Activated CD4-positive, alpha-beta T cell treated with anti-CD3 and anti-CD28 coated beads for 48 hours (primary cell): ENCODE results near the gene MED27.
A peak's percentile ranks its signal among the peaks of the same experiment; 100 is the strongest.

Experiments
- DNase-seq: peaks from one replicate; pipeline ENCODE4 v3.0.0-alpha.2; 2020

The MED27 gene

DNA sequence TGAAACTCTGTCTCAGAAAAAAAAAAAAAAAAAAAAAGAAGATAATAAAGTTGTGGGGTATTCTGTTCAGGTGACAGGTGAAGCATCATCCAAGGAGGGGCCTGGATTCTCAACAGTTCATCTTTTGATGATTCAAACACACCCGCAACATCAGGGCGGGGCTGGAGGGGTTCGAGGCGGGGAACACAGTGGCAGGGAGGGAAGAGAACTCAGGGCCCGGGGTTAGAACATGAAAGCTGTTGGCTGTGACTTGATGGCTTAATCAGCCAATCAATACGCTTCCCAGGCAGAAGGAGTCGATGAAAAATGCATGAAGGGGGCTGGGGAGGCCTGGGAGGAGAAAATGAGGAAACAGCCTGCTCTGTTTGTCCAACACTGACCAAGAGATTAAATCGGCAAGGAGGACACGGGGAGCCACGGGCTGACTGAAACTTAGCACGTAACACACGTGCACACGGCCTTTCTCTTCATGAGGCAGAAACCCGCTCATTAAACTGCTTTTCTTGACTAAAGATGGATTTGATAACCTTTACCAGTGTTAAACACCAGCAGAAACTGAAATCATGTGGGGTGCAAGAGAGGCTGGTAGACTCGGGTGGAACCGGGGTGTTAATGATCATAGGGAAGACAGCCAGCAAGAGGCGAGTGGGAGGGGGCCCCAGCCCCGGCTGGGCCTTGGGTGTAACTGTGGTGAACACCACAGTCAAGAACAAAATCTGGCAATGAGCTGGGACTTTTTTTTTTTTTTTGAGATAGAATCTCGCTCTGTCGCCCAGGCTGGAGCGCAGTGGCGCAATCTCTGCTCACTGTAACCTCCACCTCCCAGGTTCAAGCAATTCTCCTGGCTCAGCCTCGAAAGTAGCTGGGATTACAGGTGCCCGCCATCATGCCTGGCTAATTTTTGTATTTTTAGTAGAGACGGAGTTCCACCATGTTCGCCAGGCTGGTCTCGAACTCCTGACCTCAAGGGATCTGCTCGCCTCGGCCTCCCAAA, 234.1 kb downstream of the MED27 start:
- peak; percentile 40 for DNase-seq

DNA sequence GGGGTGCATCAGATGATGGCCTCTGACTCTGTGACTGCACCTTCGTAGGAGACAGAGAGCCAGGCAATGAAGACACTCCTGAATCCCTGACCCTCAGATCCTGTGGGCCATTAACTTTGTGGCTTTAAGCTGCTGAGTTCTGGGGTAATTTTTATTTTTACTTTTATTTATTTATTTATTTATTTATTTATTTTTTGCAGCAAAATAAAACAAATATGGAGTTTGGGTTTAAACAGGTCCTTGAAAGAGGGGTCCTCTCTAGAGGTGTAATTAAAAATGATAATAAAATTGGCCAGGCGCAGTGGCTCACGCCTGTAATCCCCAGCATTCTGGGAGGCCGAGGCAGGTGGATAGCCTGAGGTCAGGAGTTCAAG, 234.9 kb downstream of the MED27 start:
- no peak for DNase-seq

DNA sequence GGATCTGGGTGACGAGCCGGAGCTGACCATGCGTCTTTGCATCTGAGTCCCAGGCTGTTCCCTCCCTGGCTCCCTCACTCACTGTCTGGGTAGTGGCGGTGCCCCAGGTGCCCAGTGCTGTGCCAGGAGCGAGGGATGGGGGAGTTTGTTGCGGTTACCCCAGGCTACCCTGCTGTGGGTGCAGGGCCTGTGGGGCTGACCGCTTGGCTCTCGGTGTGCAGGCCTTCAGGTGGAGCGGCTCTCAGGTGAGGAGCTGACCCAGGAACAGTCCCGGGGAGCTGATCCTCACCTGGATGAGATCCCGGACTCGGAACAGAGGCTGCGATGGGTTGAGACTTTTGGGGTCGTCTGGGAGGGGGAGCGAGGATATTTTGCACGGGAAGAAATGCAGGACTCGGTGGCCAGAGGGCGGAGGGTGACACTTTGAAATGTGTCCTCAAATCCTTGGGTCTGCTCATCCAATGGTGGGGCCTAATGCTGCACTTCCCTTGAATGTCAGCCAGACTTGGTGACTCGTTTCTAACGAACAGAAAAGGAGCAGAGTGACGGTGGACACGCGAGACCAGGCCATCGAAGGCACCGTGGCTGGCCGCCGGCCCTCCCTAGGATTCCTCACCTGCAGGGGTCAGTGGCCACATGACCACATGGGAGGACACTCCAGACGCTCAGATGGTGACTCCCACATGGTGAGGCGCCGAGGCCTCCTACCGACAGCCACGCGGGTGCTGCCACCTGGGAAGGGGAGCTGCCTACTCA, 235.5 kb downstream of the MED27 start:
- DNase-seq: no peak

DNA sequence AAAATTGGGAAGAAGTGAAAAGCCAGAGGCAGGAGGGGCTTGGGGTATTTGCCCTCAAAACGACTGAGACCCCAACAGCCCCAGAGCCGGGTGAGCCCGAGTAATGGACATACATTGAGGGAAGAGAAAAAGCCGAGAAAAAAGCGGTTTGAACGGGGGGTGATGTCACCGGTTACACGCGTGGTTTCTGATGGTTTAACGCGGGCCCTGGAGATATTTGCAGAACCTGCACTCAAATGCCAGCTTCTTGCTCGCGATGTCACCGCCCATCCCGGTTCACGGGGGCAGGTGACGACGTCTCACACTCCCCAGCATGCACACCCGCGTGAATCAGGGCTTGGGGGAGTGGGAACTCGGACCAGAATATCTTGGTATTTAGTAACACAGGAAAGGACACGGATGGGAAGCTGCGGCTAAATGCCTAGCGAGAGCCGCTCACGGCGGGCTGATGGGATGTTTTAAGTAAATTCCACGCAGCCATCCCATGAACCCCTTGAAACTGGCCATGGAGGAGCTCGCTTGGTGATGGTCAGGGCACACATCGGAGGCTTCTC, 237.8 kb downstream of the MED27 start:
- no peak for DNase-seq

DNA sequence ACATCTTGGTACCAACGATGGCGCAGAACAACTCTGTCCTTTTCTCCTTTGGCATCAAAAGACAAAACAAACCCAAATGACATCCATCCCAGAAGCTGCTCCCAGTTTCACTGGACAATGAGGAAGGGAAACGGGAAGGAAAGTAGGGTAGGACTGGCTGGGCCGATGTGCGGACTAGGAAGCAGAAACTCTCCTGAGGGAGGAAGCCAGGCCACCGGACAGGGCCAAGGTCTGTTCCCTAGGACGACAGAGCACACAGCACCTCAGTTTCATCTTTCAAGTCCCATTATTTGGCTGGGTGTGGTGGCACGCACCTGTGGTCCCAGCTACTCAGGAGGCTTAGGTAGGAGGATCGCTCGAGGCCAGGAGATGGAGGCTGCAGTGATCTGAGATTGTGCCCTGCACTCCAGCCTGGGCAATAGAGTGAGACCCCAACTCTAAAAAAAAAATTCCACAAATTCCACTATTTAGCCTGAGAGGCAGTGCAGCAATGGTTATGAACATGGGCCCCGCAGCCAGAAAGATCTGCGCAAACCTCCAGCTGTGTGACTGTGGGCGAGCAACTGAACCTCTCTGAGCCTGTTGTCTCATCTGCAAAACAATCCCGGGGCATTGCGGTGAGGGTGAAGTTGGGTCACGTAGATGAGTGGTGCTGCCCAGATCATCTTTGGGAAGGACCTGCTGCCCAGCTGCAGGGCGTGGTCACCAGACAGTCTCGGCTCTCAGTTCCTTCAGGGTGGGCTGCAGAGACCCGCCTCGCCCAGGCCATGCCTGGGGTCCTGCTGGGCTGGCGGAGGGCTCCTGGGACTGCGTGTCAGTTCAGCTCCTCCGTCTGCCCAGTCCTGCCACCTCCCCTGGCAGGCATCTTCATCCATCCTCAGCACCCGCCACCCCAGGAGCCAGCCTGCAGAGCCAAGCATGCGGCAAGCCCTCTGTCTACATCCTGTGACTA, 238.6 kb downstream of the MED27 start:
- DNase-seq: no peak

DNA sequence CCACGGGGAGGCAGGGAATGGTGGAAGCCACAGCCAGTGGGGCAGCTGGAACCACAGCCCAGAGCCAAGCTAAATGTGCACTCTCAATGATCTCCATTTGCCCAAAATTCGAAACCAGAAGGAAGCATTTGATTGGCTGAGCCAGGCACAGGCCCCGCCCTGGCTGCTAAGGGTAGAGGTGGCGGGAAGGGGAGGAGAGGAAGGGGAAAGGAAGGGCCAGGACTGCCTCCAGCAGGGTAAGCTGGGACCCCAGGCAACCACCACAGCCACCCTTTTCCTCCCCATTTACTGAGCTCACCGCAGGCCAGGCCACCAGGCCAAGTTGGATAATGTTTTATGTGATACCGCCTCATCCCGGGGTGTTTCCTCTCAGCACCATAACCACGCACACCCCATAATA, 239.4 kb downstream of the MED27 start:
- DNase-seq: peak; percentile 16

DNA sequence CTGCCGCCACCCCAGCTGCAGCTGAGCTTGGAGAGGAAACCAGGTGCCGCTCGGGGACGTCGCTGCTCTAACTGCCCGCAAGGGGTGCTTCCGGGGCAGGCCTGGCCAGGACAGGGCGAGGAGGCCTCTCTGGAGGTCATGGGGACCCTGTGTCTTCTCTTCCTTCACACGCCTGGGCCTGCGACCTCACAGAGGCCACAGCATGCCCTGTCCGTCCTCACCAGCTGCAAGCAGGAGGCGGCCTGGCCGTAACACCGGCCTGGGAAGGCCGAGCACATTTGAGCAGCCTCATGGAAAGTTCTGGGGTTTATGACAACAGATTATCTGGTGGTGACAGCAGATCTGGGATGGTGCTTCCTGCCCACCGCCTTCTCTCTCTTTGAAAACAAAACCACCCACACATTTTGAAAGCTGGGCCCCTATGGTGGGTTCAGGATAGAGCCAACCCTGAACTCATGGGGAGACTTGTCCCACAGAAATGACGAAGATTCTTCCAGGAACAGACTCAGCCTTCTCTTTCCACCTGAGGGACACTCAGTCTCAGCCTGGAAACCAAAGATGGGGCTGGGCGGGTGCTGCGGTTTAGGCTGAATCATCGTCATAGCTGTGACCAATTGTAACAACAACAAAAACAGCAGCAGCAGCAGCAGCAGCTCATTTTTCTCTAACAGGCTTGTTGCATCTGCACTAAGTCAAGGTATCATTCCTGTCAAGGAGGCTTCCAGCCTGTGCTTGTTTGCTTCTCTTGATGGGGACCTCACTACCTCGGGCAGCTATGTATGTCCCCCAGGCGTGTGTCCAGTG, 240.2 kb downstream of the MED27 start:
- peak; percentile 72 for DNase-seq

DNA sequence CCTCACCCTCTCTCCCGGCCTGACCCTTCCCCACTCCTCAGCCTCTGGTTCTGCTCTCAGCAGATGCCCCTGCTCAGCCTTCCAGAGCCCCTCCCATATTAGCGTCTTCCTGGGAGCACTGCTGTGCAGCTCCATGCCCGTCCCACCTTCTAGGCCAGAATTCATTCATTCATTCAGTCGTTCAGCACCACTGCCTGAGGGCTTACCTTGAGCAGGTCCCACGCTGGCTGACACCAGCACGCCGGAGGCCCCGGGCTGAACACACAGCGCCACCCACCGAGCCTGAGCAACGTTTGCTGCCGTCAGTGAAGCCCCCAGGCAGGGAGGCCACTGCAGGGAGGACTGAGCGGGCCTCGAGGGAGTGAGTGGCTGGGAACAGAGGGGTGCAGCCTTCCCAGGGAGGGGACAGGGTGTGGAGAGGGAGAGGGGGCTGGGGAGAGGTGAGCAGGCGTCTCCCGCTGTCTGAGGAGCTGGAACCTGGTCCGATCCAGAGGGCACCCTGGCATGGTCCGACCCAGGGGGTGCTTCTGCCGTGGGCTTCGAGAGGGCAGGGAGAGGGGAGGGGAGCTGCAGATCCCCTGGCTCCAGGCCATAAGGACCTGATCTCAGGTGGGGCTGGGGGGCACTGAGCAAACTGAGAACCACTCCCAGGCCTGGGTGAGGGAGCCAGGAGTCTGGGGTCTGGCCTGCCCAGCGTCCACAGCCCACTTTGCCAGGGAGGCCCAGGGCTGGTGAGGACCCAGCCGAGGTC, 241.0 kb downstream of the MED27 start:
- DNase-seq: no peak

DNA sequence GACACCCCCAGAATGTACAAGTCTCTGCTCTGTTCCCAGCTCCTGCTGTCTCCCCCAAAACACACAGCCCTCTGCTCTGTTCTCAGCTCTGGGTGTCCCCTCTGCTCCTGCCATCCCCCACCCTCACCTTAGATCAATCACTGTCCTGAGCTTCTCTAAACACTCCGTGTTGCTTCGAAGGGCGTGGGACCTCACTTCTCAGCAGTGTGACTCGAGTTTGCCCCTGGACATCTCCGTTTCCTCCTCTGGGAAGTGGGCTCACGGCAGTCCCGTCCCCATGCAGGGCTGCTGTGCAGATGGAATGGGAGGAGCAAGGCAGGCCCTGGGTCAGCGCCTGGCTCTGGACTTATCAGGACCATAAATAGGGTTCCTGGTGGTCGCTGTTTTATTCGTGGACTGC, 241.8 kb downstream of the MED27 start:
- no peak for DNase-seq

DNA sequence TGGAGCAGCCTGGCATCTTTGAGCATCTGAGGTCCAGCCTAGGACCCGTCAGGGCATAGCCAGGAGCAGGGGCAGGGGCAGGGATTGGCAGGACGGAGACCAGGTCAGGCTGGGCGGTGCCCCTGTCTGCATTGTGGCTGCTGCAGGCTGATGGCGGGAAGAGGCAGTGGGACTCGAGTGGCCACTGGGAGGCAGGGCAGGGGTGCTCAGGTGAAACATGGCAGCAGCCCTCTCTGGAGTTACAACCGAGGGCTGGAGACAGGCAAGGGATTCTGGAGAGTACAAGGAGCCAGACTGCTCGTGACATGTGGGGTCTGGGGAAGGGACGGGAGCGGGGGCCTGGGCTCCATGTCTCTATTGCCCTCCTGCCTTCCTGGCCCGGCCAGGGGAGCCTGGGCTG, 242.4 kb downstream of the MED27 start:
- DNase-seq: peak; percentile 19

DNA sequence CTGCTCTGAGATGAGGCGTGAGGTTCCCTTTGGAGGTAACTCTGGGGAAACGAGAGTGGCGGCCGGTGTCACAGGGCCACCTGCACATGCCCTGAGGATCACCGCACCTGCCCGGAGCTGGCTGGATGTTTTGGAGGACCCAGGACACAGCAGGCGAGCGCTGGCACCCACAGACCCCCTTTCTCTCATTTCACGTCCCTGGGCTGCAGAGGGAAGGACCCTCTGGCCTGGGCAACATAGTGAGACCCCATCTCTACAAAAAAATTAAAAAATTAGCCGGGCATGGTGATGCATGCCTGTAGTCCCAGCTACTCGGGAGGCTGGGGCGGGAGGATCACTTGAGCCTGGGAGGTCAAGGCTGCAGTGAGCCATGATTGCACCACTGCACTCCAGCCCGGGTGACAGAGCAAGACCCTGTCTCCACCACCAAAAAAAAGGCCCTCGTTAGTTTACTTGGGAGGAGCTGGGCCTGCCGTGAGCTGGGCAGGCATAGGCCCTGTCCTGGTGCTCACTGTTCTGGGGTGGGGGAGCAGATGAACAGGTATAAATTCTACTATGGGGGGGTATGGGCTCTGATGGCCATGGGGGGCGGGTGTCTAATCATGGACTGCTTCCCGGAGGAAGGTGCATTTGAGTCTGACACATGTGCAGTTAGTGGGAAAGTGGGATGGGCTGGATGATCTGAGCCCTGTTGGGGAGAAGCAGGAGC, 242.9 kb downstream of the MED27 start:
- DNase-seq: no peak

DNA sequence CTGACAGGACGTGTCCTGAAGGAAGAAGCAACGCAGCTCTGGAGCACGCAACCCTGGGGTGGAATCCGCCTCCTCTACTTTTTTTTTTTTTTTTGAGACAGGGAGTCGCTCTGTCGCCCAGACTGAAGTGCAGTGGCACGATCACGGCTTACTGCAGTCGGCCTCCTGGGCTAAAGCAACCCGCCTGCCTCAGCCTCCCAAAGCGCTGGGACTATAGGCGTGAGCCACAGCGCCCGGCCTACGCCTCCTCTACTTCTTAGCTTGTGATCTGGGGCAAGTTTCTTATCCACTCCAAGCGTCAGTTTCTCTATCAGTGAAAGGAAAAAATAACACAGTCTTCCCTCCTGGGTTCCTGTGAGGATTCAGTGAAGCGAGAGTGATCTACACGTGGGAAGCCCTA, 243.6 kb downstream of the MED27 start:
- DNase-seq: no peak

DNA sequence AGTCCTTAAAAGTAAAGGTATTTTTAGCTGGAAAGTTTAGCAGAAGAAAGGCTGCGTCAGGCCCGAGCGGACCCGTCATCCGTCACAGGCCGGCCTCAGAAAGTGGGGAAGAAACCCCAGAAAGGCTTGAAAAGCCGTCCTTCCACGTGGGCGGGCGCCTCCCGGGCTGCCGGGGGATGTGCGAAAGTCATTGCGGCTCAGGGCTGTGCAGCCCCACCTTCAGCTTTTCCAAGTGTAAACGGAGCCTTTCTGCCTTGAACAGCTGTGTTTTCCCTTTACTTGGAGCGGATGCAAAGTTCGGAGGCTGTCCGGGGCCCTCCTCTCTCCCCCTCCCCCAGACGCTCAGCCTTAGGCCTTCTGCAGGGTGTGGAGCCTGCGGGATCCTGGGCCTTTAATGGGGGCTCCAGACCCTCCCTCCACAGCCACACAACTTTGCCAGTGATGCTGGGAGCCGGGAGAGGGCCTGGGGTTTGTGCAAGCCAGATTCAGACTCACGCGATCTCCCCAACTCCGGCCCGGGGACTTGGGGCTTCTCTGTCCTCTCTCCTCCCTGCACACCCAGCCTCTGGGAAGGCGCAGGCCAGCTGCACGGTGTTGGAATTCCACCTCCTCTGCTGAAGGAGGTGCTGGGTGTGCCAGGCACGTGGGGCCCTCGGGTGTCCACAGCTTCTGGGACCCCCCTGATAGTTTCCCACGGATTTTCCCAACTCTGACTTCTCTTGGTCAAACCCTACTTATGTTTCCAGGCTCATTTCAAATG, 244.3 kb downstream of the MED27 start:
- no peak for DNase-seq

DNA sequence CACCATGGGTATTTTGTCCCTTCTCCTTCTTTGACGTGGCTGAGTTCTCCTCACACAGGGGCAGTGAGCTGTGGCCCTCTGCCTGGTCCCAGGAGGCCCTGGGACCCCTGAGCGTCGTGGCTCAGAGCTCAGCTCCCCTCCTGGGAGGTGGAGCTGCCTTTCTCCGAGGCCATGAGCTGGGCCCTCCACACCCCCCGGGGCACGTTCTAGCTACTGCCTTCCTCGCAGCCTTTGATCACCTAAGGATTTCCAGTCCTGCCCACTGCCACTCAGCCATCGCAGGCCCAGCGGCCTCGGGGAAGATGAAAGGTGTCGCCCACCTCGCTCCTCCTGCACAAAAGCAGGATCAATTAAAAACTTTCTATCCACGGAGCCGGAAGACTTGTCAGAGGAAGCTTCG, 244.9 kb downstream of the MED27 start:
- no peak for DNase-seq

DNA sequence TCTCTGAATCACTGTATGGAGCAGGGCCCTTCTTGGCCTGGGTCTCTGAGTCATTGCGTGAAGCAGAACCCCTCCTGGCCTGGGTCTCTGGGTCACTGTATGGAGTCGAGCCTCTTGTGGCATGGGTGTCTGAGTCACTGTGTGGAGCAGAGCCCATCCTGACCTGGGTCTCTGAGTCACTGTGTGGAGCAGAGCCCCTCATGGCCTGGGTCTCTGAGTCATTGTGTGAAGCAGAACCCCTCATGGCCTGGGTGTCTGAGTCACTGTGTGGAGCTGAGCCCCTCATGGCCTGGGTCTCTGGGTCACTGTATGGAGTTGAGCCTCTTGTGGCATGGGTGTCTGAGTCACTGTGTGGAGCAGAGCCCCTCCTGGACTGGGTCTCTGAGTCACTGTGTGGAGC, 245.8 kb downstream of the MED27 start:
- no peak for DNase-seq

DNA sequence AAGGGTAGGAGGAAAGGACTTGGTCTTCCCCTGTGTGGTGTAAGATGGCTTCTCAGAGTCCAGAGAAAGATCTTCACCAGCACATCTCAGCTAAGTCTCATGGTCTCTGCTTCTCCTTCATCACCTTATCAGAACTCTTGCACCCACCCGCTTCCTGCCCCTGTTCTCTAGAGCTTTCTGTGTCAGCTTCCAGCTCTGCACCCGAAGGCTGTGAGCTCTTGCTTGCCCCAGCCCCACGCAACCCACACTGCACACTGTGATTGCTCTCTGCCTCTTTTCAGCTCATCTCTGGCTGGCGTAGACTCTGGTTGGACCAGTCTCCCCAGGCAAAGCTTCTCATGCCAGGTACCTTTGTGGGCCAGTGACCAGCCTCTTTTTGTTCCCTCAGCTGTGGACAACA, 246.6 kb downstream of the MED27 start:
- no peak for DNase-seq

DNA sequence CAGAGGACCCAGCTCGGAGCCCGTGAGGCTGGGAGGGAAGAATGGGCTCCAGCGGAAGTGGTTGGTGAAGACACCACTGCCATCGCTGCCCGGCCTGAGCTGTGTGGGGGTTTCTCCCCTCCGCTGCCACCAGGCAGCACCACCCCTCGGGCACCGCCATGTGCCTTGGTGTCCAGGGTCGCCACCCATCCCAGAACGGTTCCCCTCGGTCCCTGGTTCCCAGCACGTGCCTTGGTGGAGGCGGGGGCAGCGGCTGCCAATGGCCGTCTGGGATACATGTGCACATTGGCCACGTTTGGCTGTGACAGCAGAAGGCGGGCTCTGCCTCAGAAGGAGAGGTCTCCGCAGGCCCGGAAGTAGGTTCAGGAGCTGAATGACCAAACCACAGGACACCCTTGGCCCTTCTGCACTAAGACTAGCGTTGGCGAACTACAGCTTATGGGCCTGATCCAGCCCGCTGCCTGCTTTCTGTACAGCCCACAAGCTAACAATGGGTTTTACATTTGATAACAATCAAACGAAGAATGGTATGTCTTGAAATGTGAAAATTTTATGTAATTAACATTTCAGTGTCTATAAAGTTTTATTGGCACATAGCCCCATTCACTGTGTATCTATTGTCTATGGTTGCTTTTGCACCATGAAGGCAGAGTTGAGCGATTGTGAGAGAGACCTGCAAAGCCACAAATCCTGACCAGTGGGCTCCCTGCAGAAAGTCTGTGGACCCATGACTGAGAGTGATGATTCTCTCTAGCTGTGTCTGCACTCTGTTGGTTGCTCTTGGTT, 248.1 kb downstream of the MED27 start:
- DNase-seq: no peak

DNA sequence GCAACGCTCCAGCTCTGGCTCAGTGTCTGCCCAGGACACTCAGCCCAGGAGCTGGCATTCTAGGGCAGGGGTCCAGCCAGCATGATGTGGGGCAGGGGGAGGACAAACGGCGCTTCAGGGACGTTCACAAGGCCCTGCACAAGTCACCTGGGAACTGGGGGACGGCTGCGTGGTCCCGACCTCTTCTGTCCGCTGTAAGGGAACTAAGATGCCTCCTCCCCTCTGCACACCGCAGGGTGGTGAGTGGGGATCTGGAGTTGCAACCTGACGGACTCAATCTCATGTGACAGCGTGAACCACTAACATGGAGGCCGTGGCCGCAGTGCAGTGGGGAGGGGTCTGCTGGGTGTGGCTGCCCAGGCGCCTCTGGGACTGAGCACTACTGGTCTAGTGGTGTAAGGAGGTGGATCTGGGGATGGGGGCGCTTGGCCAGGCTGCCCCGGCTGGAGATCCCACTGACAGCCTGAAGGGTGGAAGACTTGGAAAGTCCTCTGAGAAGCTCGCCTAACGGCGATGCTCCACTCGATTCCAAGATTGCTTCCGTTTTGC, 251.8 kb downstream of the MED27 start:
- no peak for DNase-seq
